DMS114 treated with DMSO at 0.1 percent for 48 hours (cell line): ENCODE results near the gene IQCE.

ENCODE experiments used
- DNase-seq: peaks from one replicate; lab custom pipeline; 2025; ENCODE audit not compliant: unreplicated experiment; lab: John Stamatoyannopoulos, UW

Gene IQCE

DNA sequence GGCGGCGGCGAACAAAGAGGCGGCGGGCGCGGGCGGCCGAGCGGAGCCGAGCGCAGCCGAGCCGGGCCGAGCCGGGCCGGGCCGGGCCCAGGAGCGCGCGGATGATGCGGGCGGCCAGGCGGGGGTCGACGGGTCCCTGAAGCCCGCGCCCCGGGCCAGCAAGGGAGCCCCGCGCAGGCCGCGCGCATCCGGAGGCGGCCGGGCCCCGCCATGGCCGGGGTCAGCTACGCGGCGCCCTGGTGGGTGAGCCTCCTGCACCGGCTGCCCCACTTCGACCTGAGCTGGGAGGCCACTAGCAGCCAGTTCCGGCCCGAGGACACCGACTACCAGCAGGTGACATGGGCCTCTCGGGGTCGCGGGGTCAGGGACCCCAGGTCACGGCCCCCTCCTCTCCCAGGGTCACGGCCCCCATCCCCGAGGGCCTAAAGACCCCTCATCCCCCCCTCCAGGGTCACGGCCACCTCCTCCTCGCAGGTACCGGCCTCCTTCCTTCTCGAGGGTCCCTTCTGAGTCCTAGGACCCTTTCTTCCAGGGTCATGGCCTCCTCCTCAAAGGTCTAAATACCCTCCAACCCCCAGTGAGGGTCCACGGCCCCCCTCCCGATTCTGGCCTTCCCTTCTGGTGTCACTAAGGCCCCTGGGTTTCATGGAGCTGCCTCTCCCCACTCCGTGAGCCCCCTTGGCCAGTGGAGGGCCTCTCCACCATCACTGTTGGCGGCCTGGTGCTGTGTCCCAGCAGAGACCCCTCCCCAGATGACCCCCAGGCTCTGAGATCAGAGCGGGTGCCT lies 73.4 kb downstream of the IQCE start, which contains the start of gene TTYH3:
TSS of gene TTYH3 (plus strand) at position 41 of the 787 bp plus-strand sequence. CDS start at position 211, 170 bp downstream.
- DNase-seq: no peak

DNA sequence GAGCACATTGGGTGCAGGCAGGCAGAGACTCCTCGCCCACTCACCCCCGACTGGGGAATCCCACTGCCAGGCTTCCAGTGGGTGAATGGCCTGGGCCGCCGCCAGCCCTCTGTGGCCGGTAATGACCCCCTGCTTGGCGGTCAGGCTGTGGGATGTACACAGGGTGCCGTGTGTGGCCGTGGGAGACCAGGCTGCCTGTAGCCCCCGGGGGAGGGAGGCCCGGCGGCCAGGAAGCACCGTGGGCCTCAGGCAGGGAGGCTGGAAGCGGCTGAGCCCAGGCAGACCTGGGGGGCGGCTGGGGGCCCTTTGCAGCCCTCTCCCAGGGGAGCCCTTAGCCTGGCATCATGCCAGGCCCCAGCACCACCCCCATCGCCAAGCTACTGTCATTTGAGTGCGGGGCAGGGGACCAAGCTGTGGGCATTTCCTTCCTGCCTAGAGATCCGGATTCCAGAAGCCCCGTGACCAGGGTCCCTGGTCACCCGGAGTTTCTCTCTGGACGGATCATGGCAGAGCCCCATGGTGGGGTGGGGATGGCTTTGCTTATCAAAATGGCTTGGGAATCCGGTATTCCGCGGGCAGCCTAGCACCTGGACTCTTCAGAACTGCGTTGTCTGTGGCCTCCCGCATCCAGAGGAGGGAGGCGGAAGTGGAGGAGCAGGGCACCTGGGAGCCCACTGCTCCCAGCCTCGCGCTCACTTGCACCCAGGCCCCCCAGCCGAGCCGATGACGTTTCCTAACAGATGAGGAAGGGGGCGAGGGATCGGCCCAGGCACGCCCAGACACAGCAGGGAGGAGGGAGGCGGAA lies 74.2 kb downstream of the IQCE start:
- no peak for DNase-seq

- DNase-seq: no peak
Observed at GRCh38 chr7:2633538-2634266, 74.9 kb downstream of the IQCE start.

- no peak for DNase-seq
Observed at GRCh38 chr7:2634267-2635145, 75.7 kb downstream of the IQCE start.

DNA sequence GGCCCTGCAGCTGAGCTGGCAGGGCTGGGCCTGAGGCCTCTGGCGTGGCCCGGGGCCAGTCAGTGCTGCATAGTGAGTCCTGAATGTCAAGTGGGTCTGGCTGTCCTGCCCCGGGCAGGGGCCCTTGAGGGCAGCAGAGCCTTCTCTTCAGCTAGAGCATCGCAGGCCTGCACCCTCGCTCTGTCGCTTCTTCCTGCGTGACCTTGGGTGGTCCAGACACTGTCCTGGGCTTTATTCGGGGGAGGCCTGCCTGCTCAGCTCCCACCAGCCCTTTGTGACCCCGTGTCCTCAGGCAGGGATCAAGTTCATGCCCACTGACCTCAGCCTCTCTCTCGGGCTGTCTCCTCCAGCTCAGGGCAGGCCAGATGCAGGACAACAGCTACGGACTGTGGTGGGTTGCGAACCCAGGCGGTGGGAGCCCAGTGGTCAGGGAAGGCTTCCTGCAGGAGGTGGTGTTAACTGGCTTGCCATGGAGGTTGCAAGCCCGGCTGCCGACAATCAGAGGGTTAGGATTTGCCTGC lies 76.4 kb downstream of the IQCE start:
- no peak for DNase-seq

DNA sequence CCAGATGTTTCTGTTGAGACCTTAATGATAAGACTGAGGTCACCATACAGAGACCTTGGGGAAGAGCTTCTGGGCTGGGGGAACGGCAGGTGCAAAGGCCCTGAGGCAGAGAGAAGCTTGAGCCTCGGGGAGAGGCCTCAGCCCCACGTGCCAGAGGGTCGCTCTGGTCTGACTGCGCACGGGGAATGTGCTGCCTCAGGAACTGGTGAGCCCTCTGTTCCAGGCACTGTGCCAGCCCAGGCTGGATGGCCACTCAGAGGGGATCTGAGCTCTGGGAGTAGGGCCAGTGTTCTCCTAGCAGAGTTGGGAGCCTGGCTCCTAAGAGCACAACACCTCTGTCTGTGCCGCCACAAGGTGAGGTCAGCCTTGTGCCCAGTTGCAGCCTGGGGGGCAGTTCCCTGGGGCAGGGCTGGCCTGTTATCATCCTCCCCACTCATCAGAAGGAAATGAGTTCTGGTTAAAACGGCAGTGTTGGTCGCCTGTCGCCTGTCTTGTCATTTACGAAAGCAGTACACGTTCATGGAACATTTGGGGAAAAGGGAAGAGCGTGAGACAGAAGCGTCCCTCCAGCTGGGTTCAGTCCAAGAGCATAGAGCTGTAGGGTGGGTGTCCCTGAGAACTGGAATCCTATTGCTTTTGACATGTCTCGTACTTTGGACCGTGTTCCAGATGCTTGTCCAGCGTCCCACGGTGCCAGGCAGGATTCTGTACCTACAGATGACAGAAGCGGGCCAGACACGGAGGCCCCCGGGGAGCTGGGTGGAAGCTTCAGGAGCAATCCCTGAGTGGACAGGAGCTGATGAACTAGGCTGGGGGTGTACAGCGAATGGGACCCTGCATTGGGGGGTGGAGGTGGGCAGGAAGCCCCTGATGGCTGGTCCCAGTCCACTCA lies 77.3 kb downstream of the IQCE start:
- no peak for DNase-seq

DNA sequence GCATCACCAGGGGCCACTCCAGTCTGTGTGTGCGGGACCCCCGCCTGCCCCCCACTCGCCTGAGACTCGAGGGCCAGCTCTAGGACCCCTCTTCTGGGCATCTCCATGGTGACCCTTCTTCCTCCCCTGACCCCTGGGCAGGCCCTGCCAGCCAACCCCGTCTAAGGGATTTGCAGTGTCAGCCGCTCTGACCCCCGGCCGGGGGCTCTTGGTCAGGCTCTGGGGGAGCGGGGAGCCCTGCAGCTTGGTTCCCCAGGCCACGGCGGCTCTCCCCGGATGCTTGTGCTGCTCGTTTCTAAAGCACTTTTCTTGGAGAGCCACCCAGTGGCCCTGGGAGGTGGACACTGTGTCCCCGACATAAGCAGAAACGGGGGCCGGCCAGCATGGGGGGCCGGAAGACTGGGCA lies 78.3 kb downstream of the IQCE start:
- DNase-seq: no peak

DNA sequence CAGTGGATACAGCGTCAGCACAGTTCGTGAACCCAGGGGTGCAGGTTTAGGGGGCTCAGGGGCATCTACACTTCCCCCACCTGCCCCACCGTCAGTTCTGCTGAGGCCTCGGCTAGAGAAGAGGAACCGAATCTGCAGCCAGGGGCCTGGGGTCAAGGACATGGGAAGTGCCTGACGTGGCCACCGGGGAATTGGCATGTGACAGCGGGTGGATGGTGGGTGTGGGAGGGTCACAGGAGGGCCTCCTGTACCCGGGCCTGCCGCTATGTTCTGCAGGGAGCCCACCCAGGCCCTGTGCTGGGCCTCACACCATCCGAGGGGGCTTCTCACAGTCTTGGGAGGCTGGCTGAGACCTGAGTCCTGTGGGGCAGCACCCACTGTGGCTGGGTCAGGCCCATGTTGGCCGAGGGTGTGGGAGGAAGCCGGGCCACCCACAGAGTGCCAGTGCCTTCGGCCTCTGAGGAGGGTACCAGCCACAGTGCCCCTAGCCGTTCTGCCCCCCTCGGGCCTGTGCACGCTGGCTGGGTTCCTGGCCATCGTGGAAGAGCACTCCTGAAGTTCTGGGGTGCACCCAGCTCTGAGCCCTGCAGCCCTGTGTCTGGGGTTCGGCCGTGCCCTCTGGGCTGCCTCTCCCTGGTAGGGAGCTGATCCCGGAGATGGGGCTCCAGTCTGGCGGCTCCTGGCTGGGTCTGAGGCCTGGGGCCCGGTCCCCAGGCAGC lies 78.9 kb downstream of the IQCE start:
- DNase-seq: no peak

DNA sequence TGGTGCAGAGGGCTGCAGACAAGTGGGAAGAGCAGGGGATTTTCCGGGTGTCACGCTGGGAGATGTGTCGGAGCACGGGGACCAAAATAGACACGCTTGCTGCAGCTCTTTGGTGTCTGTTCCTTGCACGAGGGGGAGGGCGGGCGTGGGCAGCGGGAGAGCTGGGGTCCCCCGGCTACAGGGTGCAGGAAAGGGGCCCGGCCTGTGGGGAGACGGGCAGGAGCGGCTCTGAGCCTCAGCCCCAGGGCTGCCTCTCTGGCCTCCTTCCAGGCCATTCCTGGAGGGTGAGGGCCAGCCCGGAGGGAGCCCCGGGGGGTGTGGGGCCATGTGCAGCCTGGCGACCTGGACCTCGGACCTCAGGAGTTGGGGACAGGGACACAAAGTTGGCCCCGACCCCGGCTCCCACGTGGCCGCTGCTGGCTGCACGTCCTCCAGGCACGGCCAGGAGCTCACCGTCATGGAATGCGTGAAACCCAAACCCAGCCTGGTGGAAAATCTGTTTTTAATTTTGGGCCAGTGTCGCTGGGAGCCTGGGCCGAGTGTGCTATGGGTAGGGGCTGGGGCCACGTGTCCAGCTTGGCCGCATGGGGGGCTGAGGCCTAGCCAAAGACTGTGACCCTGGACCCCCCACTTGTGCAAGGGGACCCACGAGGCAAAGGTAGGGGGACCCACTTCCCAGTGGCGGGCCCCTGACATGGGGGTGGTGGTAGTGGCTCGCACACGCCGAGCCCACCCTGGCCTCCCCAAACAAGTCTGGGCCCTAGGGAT lies 79.6 kb downstream of the IQCE start:
- no peak for DNase-seq

DNA sequence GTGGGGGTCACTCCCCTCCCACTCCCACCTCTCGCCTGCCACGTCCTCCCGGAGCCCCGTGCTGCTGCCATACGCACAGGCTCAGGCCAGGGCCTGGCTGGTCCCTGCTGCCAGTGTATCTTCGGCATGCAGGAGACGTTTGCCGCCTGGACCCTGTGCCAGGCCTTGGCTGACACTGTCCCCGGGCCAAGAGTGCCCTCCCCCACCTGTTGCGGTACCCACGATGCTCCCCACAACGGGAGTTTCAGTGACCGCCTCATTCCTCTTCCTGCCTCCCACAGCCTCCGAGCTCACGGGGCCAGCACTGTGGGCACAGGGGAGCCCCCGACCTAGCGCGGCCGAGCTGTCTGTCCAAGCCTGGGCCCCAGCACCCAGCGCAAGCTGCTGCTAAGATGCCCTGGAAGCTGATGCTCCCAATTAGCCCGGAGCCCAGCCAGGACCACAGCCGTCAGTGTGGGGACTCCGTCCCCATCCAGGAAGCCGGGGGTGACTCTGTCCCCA lies 80.5 kb downstream of the IQCE start:
- no peak for DNase-seq

DNA sequence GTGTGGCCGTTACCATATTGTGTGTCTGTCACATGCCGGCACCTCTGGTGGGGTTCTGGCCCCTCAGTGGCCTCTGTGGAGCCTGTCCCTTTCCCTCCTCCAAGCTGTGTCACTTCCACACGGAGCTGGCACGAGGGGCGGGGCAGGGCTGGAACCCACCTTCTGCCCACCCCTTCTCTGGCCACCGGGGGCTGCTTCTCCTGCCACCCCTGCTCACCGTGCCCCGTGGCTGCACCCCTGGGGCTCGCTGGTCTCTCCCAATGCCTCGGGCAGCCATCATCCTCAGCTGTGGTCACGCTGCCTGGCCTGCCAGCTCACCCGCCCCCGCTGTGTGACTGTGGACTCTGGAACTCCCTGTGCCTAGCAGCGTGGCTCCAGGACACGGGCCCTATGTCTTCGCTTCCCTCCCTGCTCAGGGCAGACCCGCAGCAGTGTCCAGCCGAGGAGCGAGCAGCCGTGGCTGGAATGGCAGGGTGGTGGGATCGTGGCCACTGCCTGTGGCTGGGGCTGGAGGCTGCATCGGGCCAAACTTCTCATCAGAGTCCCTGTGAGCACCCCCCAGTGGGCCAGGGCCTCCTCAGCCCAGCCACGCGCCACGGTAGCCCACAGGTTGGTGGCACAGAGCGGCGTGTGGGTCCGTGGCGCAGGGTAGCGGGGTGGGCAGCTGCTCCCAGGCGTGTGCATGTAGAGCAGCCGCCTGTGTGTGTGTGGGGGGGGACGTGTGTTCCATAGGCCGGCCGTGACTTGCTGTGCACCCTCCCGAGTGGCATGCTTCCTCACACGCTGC lies 81.1 kb downstream of the IQCE start:
- DNase-seq: no peak

GRCh38 chr7:2640482-2640830 lies 81.7 kb downstream of the IQCE start:
- no peak for DNase-seq

- no peak for DNase-seq
Observed at GRCh38 chr7:2640846-2641316, 82.1 kb downstream of the IQCE start.

- no peak for DNase-seq
Observed at GRCh38 chr7:2641406-2642393, 82.9 kb downstream of the IQCE start.

- no peak for DNase-seq
Observed at GRCh38 chr7:2643386-2644219, 84.8 kb downstream of the IQCE start.
